ENCODE results near the gene PCDHGB2.
"Not testable (repeated sequence)": the region's sequence is repeated elsewhere in the genome, so short reads cannot be mapped to it uniquely, and the experiment has no call there.

The PCDHGB2 gene

GRCh38 chr5:141351591-141351990 lies 8.2 kb upstream of the PCDHGB2 start:
- DNase-seq: no peak

DNA sequence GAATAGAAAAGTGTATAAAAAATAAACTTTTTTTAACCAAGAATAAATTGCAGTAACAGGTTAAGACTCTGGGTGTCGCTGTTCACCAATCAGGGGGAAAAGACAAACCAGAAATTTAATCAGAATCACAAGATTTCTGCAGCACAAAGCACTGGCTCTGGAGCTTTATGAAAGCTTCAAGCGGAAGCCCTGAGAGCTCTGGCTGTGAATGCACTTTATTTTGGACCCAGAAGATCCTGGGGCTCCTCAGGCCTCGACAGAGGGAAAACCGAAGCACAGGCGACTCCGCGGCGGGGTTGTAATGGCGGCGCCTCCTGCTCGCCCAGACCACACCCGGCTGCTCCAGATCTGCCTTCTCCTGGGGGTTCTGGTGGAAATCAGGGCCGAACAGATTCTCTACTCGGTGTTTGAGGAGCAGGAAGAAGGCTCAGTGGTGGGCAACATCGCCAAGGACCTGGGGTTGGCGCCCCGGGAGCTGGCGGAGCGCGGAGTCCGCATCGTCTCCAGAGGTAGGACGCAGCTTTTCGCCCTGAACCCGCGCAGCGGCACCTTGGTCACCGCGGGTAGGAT lies 4.8 kb upstream of the PCDHGB2 start, which contains the start of gene PCDHGA4:
Gene PCDHGA4, plus strand, starts transcription at position 122 of the 570 bp plus-strand sequence. Its CDS starts 87 bp downstream, at position 209.
- no peak for DNase-seq

GRCh38 chr5:141355641-141356040 lies 4.2 kb upstream of the PCDHGB2 start:
- DNase-seq: no peak

- DNase-seq: no peak
Observed at GRCh38 chr5:141356133-141356532, 3.7 kb upstream of the PCDHGB2 start.

- DNase-seq: no peak
Observed at GRCh38 chr5:141356950-141357349, 2.8 kb upstream of the PCDHGB2 start.

DNA sequence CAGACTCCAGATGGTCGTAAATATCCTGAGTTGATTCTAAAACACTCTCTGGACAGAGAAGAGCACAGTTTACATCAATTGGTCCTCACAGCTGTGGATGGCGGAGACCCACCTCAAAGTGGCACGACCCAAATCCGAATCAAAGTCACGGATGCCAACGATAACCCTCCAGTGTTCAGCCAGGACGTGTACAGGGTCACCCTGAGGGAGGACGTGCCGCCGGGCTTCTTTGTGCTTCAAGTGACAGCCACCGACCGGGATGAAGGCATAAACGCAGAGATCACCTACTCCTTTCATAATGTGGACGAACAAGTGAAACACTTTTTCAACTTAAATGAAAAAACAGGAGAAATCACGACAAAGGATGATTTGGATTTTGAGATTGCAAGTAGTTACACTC lies 891 bp downstream of the PCDHGB2 start:
- no peak for DNase-seq

DNA sequence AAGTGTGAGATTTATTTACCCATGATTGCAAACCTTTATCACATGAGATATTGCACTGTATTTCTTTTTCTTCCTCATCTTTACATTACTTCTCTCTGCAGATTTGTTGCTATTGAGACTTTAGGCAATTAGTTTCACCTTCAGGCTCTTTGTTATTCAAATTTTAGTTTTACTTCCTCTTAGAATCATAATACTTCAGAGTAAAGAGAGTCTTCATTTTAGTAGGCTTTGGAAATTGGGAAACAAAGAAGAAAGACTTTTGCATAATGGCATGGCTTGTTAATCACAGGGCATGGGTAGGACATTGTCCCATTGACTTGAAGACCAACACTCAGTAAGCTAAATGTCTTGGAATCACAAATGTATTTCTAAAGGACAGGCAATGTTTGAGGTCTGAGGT lies 2.9 kb downstream of the PCDHGB2 start:
- DNase-seq: no peak

GRCh38 chr5:141363952-141364660 lies 4.3 kb downstream of the PCDHGB2 start, which contains the start of gene PCDHGA5:
Gene PCDHGA5, plus strand, starts transcription at chr5:141364162. Its CDS starts 169 bp downstream, at chr5:141364331.
- no peak for DNase-seq

DNA sequence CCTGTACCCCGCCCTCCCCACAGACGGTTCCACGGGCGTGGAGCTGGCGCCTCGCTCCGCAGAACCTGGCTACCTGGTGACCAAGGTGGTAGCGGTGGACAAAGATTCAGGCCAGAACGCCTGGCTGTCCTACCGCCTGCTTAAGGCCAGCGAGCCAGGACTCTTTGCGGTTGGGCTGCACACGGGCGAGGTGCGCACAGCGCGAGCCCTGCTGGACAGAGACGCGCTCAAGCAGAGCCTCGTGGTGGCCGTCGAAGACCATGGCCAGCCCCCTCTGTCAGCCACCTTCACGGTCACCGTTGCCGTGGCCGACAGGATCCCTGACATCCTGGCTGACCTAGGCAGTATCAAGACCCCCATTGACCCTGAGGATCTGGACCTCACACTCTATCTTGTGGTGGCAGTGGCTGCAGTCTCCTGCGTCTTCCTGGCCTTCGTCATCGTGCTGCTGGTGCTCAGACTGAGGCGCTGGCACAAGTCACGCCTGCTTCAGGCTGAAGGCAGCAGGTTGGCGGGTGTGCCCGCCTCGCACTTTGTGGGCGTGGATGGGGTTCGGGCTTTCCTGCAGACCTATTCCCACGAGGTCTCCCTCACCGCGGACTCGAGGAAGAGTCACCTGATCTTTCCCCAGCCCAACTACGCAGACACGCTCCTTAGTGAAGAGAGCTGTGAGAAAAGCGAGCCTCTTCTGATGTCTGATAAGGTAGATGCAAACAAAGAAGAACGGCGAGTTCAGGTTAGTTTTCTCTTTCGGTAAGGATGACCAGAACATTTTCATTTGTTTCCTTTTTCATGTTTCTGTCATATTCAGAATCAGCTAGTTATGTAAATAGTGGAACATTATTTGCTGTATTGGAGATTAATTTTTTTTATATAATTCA lies 6.5 kb downstream of the PCDHGB2 start:
- no peak for DNase-seq

DNA sequence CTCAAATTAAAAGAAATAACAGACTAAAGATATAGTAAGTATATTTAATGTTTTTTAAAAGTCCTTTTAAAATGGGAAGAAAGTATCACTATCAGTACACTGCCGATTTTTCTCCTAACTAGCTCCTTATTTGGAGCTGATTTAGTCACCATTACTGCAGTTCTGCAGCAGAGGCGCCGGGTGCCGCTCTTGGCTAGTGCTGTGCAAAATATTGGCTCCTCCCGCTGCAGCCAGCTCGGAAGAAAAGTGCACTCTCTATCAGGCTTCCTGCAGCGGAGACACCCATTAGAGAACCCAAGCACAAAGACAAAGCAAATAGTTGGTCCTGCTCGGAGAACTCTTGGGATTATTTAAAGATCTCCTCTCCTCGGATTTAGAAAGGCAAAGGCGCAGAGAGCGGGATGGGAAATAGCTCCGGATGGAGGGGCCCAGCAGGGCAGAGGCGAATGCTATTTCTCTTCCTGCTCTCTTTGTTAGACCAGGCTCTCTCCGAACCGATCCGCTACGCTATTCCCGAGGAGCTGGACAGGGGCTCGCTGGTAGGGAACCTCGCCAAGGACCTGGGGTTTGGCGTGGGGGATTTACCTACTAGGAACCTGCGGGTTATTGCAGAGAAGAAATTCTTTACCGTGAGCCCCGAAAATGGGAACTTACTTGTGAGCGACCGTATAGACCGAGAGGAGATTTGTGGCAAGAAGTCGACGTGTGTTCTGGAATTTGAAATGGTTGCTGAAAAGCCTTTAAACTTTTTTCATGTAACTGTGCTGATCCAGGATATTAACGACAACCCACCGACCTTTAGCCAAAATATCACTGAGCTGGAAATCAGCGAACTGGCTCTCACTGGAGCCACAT lies 10.4 kb downstream of the PCDHGB2 start, which contains the start of gene PCDHGB3:
Gene PCDHGB3, plus strand, starts transcription at position 249 of the 855 bp plus-strand sequence. Its CDS starts 153 bp downstream, at position 402.
- no peak for DNase-seq

GRCh38 chr5:141371572-141372475 lies 12.0 kb downstream of the PCDHGB2 start:
- no peak for DNase-seq

GRCh38 chr5:141373673-141374317 lies 14.0 kb downstream of the PCDHGB2 start, which contains the start of gene PCDHGA6:
Gene PCDHGA6, plus strand, starts transcription at chr5:141373891. Its CDS starts 193 bp downstream, at chr5:141374084.
- DNase-seq: no peak

- no peak for DNase-seq
Observed at GRCh38 chr5:141374627-141375026, 14.8 kb downstream of the PCDHGB2 start.

GRCh38 chr5:141375444-141376155 lies 15.8 kb downstream of the PCDHGB2 start:
- not testable (repeated sequence) for DNase-seq

DNA sequence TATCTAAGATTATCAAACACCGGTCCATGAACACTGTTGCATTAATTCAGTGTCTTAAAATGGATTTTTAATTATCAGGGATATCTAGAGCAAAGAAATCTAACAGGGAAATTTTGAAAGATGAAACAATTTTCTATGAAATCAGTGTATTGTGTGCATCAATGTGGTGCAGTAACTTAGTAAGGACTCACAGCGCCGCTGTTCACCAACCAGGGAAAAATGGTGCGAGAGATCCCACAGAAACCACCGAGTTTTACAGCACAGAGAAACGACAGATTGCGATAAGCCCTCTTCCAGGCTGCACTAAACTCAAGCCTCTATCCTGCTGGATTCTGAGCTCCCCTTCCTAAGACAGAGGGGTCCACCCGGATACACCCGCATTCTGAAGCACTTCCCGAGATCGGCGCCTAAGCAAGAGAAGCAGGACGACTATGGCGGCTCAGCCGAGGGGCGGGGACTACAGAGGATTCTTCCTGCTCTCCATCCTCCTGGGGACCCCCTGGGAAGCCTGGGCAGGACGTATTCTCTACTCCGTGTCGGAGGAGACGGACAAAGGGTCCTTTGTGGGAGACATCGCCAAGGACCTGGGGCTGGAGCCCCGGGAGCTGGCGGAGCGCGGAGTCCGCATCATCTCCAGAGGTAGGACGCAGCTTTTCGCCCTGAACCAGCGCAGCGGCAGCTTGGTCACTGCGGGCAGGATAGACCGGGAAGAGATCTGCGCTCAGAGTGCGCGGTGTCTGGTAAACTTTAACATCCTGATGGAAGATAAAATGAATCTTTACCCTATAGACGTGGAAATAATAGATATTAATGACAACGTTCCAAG lies 22.9 kb downstream of the PCDHGB2 start, which contains the start of gene PCDHGA7:
Gene PCDHGA7, plus strand, starts transcription at position 274 of the 826 bp plus-strand sequence. Its CDS starts 158 bp downstream, at position 432.
- DNase-seq: no peak

GRCh38 chr5:141383345-141383744 lies 23.6 kb downstream of the PCDHGB2 start:
- no peak for DNase-seq

GRCh38 chr5:141384471-141385267 lies 24.9 kb downstream of the PCDHGB2 start:
- DNase-seq: no peak

Measured in NCI-H187 treated with DMSO at 0.1 percent for 48 hours (cell line).